Caco-2 (cell line): ENCODE results near the gene PTPRN2. TPM values are rescaled to one million over a fixed set of nuclear protein-coding genes. Genes with fewer than 3 reads are reported as not detected.

Experiments
- BruUV-seq: library from RNA; stranded (reverse); fragments of 400-500 nt; replicated peaks from 2 replicates; lab custom pipeline; 2021; lab: Mats Ljungman, UMichigan
- CTCF ChIA-PET: fragments of 300-600 bp; sonication (Branson Sonifier 250); formaldehyde crosslinking; loops from one replicate; lab custom pipeline; 2022; ENCODE audit warnings: antibody characterized with exemption; lab: Charles Lee
- POLR2A ChIA-PET: fragments of 300-600 bp; sonication (Branson Sonifier 250); formaldehyde crosslinking; loops from one replicate; lab custom pipeline; 2022; ENCODE audit warnings: antibody characterized with exemption; lab: Charles Lee
- DNase-seq, 2 experiments: peaks; one replicate each; pipeline versions ENCODE4 v3.0.0 to v3.0.0-alpha.2; 2020 to 2022
- H3K27me3 ChIP-seq: replicated peaks from 2 replicates; pipeline ENCODE4 v1.6.0; 2011; ENCODE audit warnings: low read length; ENCODE audit not compliant: control insufficient read depth, insufficient read depth
- H3K36me3 ChIP-seq: 2 replicates; pipeline ENCODE4 v1.5.1; 2011; ENCODE audit warnings: low read length; ENCODE audit not compliant: control insufficient read depth, insufficient read depth
- H3K4me1 ChIP-seq: fragments of 250-450 bp; sonication (Bioruptor Pico); 2 replicates; pipeline ENCODE4 v1.5.1; 2020; ENCODE audit warnings: mild to moderate bottlenecking
- H3K4me3 ChIP-seq: 2 replicates; pipeline ENCODE4 v1.5.1; 2011; ENCODE audit warnings: low read depth, mild to moderate bottlenecking, control low read depth, low read length
- H3K9me3 ChIP-seq: fragments of 250-450 bp; sonication (Bioruptor Pico); 2 replicates; pipeline ENCODE4 v1.5.1; 2020; ENCODE audit warnings: mild to moderate bottlenecking, moderate library complexity
- H3K27ac Mint-ChIP-seq: one replicate; pipeline ENCODE4 v1.8.0; 2022; ENCODE audit warnings: mixed read lengths; ENCODE audit not compliant: unreplicated experiment
- H3K27me3 Mint-ChIP-seq: one replicate; pipeline ENCODE4 v1.8.0; 2022; ENCODE audit warnings: mixed read lengths; ENCODE audit not compliant: insufficient read depth, unreplicated experiment
- H3K36me3 Mint-ChIP-seq: one replicate; pipeline ENCODE4 v1.8.0; 2022; ENCODE audit warnings: mild to moderate bottlenecking, mixed read lengths; ENCODE audit not compliant: insufficient read depth, unreplicated experiment
- H3K4me1 Mint-ChIP-seq: one replicate; pipeline ENCODE4 v1.8.0; 2022; ENCODE audit warnings: low read depth, mixed read lengths; ENCODE audit not compliant: unreplicated experiment
- H3K4me3 Mint-ChIP-seq: one replicate; pipeline ENCODE4 v1.8.0; 2022; ENCODE audit warnings: mild to moderate bottlenecking, moderate library complexity, mixed read lengths; ENCODE audit not compliant: unreplicated experiment
- H3K9me3 Mint-ChIP-seq: one replicate; pipeline ENCODE4 v1.8.0; 2022; ENCODE audit warnings: mixed read lengths; ENCODE audit not compliant: unreplicated experiment
- intact Hi-C: fragments of 100-400 bp; cut with micrococcal nuclease; formaldehyde crosslinking; loops from one replicate; pipeline ENCODE4 v1.10.0; 2022; ENCODE audit not compliant: unreplicated experiment
- total RNA-seq: library from RNA; stranded (reverse); gene quantifications from 2 replicates; pipeline ENCODE4 v1.2.3, GENCODE V29; 2022
- TF ChIP-seq, protein P1 (sequence below), 2 experiments: fragments of 200-600 bp in 1 of 2; IDR thresholded peaks; 1 replicate in 1 of 2; 2 replicates in 1 of 2; pipeline versions ENCODE4 v1.5.1 to v1.8.0; 2011 to 2022; ENCODE audit warnings: antibody characterized with exemption in 1 of 2, control low read depth in 1 of 2, inconsistent platforms in 1 of 2, low read depth in 1 of 2, low read length in 1 of 2, mild to moderate bottlenecking in 1 of 2, moderate library complexity in 1 of 2; ENCODE audit not compliant: insufficient read depth in 1 of 2, severe bottlenecking in 1 of 2, unreplicated experiment in 1 of 2

PTPRN2 gene
- total RNA-seq, 1 experiment from 2014 or later: 1.4 TPM

DNA sequence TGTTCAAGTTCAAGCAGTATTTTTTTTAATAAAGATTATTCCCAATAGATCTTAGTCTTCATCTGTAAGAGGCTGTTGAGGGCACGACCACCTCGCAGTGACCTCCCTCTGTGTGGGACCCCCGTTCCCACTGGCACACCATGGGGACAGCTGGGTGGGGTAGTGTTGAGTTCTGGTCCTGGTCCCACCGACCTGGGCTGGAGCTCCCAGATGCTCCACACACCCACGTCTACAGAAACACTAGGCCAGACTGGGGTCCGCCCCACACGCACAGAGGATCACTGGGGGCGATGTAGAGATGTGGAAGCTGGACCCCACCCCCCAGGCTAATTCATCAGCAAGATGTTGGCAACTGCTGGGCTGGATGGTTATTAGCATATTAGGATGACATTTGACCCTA is 623.6 kb downstream of the PTPRN2 start:
- H3K36me3 Mint-ChIP-seq: no peaks in the 10 kb centered on the region
- H3K27me3 ChIP-seq: no peaks in the 10 kb centered on the region
- BruUV-seq: no TSS peak
- no peak for DNase-seq
- TF ChIP-seq, protein P1, sequence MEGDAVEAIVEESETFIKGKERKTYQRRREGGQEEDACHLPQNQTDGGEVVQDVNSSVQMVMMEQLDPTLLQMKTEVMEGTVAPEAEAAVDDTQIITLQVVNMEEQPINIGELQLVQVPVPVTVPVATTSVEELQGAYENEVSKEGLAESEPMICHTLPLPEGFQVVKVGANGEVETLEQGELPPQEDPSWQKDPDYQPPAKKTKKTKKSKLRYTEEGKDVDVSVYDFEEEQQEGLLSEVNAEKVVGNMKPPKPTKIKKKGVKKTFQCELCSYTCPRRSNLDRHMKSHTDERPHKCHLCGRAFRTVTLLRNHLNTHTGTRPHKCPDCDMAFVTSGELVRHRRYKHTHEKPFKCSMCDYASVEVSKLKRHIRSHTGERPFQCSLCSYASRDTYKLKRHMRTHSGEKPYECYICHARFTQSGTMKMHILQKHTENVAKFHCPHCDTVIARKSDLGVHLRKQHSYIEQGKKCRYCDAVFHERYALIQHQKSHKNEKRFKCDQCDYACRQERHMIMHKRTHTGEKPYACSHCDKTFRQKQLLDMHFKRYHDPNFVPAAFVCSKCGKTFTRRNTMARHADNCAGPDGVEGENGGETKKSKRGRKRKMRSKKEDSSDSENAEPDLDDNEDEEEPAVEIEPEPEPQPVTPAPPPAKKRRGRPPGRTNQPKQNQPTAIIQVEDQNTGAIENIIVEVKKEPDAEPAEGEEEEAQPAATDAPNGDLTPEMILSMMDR (IDR thresholded peaks at IDR 0.05; ENCODE audit: insufficient read depth in 1 of 2, low read depth in 1 of 2, low read length in 1 of 2, severe bottlenecking in 1 of 2, unreplicated experiment in 1 of 2): no peak
- H3K4me3 Mint-ChIP-seq: no peak overlapping the region
- H3K36me3 ChIP-seq: no peaks in the 10 kb centered on the region
- peaks cover under 1% of the 10 kb centered on the region; the same call in 1 of the 2 replicates for H3K9me3 ChIP-seq
- H3K27ac Mint-ChIP-seq: no peak overlapping the region
- POLR2A ChIA-PET: no interaction called here
- H3K4me1 Mint-ChIP-seq: no peaks in the 10 kb centered on the region
- no peaks in the 10 kb centered on the region for H3K4me1 ChIP-seq
- intact Hi-C loops: no loop called here
- H3K4me3 ChIP-seq: no peak overlapping the region
- H3K27me3 Mint-ChIP-seq: no peaks in the 10 kb centered on the region
- H3K9me3 Mint-ChIP-seq: peaks cover 7% of the 10 kb centered on the region
- CTCF ChIA-PET: no interaction called here

DNA sequence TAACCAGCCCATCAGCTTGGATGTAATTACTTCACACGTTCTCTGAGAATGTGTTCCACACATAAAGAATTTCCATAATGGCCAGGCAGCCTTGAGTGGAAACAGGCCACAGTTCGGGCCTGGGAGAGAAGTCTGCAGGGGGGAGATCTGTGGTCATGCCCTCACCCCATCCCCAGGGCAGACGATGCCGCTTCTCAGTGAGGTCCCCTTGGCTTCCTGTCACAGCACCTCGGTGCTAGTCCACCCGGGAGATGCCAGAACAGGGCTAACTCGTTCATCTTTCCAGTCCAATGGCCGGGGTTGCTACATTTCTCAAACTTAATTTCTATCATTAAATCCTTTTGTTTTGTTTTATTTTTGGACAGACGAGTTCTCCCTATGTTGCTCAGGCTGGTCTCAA is 624.1 kb downstream of the PTPRN2 start:
- H3K36me3 Mint-ChIP-seq: no peaks in the 10 kb centered on the region
- H3K4me1 ChIP-seq: no peaks in the 10 kb centered on the region
- peaks cover 12% of the 10 kb centered on the region for H3K9me3 Mint-ChIP-seq
- peaks cover 6% of the 10 kb centered on the region for H3K9me3 ChIP-seq
- ChIA-PET POLR2A (no interaction called here), CTCF (no interaction called here)
- BruUV-seq: no TSS peak
- H3K4me3 ChIP-seq: no peak overlapping the region
- H3K4me1 Mint-ChIP-seq: no peaks in the 10 kb centered on the region
- H3K27ac Mint-ChIP-seq: no peak overlapping the region
- H3K27me3 Mint-ChIP-seq: no peaks in the 10 kb centered on the region
- no peaks in the 10 kb centered on the region for H3K27me3 ChIP-seq
- H3K4me3 Mint-ChIP-seq: no peak overlapping the region
- intact Hi-C loops: no loop called here
- H3K36me3 ChIP-seq: no peaks in the 10 kb centered on the region
- DNase-seq: no peak
- TF ChIP-seq, protein P1 (IDR thresholded peaks at IDR 0.05; ENCODE audit: insufficient read depth in 1 of 2, low read depth in 1 of 2, low read length in 1 of 2, severe bottlenecking in 1 of 2, unreplicated experiment in 1 of 2): no peak

DNA sequence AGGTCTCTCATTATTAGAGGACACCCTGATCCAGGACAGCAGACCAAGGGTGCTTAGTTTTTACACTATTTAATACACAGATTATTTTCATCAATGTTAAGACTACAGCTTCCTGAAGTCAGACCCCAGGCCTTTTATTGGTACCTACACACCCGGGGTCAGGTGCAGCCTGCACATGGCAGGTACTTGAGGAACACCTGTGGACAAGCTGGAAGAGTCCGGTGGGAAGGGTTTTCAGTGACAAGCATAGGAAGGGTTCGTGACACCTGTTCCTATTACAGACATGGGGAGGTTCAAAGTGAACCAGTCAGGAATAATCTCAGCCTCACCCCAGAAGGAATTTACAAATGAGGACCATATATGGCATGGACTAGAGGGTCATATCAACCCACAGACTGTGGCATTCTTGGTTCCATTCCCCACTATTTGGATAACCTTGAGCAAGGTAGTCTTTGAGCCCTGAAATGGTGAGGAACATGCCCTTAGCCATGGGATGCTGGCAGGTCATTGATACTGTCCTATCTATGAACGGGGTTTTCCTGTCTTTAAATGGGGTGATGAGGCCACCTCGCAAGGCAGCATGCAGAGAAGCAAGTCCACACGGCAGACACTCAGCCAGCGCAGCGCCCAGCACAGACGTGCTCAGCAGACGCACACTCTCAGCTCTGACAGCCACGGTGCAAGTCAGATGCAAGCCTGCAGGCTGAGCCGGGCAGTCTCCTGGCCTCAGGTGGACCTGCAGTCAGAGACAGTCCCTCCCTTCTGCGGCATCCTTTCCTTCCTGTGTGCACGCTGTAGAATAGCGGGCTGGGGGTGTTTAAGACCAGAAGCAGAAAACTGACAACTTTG is 624.9 kb downstream of the PTPRN2 start:
- intact Hi-C loops: no loop called here
- Histone ChIP-seq H3K4me3 (no peak overlapping the region), H3K9me3 (peaks cover 6% of the 10 kb centered on the region), H3K27me3 (no peaks in the 10 kb centered on the region), H3K4me1 (no peaks in the 10 kb centered on the region), H3K36me3 (no peaks in the 10 kb centered on the region)
- DNase-seq: no peak
- Mint-ChIP-seq H3K27ac (no peak overlapping the region), H3K4me3 (no peak overlapping the region), H3K9me3 (peaks cover 21% of the 10 kb centered on the region), H3K36me3 (no peaks in the 10 kb centered on the region), H3K27me3 (no peaks in the 10 kb centered on the region), H3K4me1 (no peaks in the 10 kb centered on the region)
- TF ChIP-seq, protein P1 (IDR thresholded peaks at IDR 0.05; ENCODE audit: insufficient read depth in 1 of 2, low read depth in 1 of 2, low read length in 1 of 2, severe bottlenecking in 1 of 2, unreplicated experiment in 1 of 2): no peak
- ChIA-PET POLR2A (no interaction called here), CTCF (no interaction called here)
- BruUV-seq: no TSS peak
